ENCODE data around the gene DCAF11.

Gene DCAF11

GRCh38 chr14:24162093-24162492 lies 47.5 kb downstream of the DCAF11 start:
- no peak for DNase-seq

GRCh38 chr14:24164518-24164991 lies 50.0 kb downstream of the DCAF11 start:
- no peak for DNase-seq

- DNase-seq: no peak
Observed at GRCh38 chr14:24165785-24166184, 51.2 kb downstream of the DCAF11 start.

GRCh38 chr14:24167469-24168114 lies 53.0 kb downstream of the DCAF11 start:
- DNase-seq: no peak

GRCh38 chr14:24171422-24172260 lies 57.1 kb downstream of the DCAF11 start, which contains the start of gene REC8:
Gene REC8, plus strand, starts transcription at chr14:24172080. Its CDS starts 473 bp downstream, at chr14:24172553.
- DNase-seq: no peak

GRCh38 chr14:24172261-24172860 lies 57.8 kb downstream of the DCAF11 start:
- DNase-seq: no peak

- no peak for DNase-seq
Observed at GRCh38 chr14:24172871-24173281, 58.3 kb downstream of the DCAF11 start.
